ENCODE results near the gene PRKCZ.

GRCh38 chr1:2056955-2057590 lies 6.9 kb downstream of the PRKCZ start:
- TF ChIP-seq CTCF (conservative IDR thresholded peaks at IDR 0.05) (no peak), EZH2 (IDR thresholded peaks at IDR 0.05; ENCODE audit: low read depth) (no peak)

Data from PC-9 (cell line).